Thoracic aorta (tissue), 2 donors: ENCODE data around the gene SEC61A1. TPM values are rescaled to one million over a fixed set of nuclear protein-coding genes. Genes with fewer than 3 reads are reported as not detected.

Source experiments
- ATAC-seq: fragments of 150-250 bp; one replicate; pipeline ENCODE4 v1.8.0; 2017; ENCODE audit warnings: low read depth; ENCODE audit not compliant: insufficient number of reproducible peaks, low FRiP score
- DNase-seq: peaks from one replicate; pipeline ENCODE4 v3.0.0-alpha.2; 2020; ENCODE audit warnings: low spot score
- H3K27ac ChIP-seq, 2 donors: fragments of 200-600 bp; sonication (generic); 1 replicate in 1 of 2; 2 replicates in 1 of 2; pipeline ENCODE4 v1.5.1; 2016; ENCODE audit warnings: mild to moderate bottlenecking in 2 of 2, moderate library complexity in 2 of 2
- H3K27me3 ChIP-seq: fragments of 200-600 bp; sonication (generic); replicated peaks from 2 replicates; pipeline ENCODE4 v1.6.0; 2016; ENCODE audit warnings: mild to moderate bottlenecking; ENCODE audit not compliant: insufficient read depth
- H3K36me3 ChIP-seq: fragments of 200-600 bp; sonication (generic); one replicate; pipeline ENCODE4 v1.5.1; 2016
- H3K4me1 ChIP-seq, 2 donors: fragments of 200-600 bp; sonication (generic); 1 replicate in 1 of 2; 2 replicates in 1 of 2; pipeline versions ENCODE4 v1.5.1 to v1.6.0; 2016; ENCODE audit warnings: low read depth in 2 of 2, mild to moderate bottlenecking in 1 of 2; ENCODE audit not compliant: control insufficient read depth in 1 of 2
- H3K4me3 ChIP-seq: fragments of 200-600 bp; sonication (generic); 2 replicates; pipeline ENCODE4 v1.5.1; 2016; ENCODE audit warnings: mild to moderate bottlenecking
- H3K9me3 ChIP-seq: fragments of 200-600 bp; sonication (generic); 2 replicates; pipeline ENCODE4 v1.5.1; 2016
- CTCF ChIP-seq: fragments of 200-600 bp; sonication (generic); IDR thresholded peaks from one replicate; pipeline ENCODE4 v1.5.1; 2019; ENCODE audit warnings: antibody characterized with exemption
- total RNA-seq, 2 donors: library from RNA; depleted of rRNA; stranded (reverse); fragments of >200 nt; gene quantifications; one replicate each; pipeline versions ENCODE4 v1.1.0 to v1.2.3, GENCODE V29; 2016

SEC61A1 gene
- total RNA-seq, 2 donors from 2014 or later = 149 to 182 TPM

- H3K9me3 ChIP-seq = no peaks in the 10 kb centered on the region
- H3K36me3 ChIP-seq = peaks cover 27% of the 10 kb centered on the region
- no peaks in the 10 kb centered on the region for H3K4me1 ChIP-seq
- DNase-seq (no peak), ATAC-seq (peak; percentile 26)
- no peak overlapping the region for H3K4me3 ChIP-seq
- no peak overlapping the region for H3K27ac ChIP-seq
- peak; percentile 67 for TF ChIP-seq CTCF
- no peaks in the 10 kb centered on the region for H3K27me3 ChIP-seq
Measured at GRCh38 chr3:128095222-128095703, 43.0 kb downstream of the SEC61A1 start.

GRCh38 chr3:128098234-128098633 lies 46.0 kb downstream of the SEC61A1 start:
- ATAC-seq (no peak), DNase-seq (no peak)
- no peaks in the 10 kb centered on the region for H3K27me3 ChIP-seq
- H3K4me3 ChIP-seq = no peak overlapping the region
- H3K9me3 ChIP-seq = no peaks in the 10 kb centered on the region
- H3K27ac ChIP-seq = no peak overlapping the region
- H3K4me1 ChIP-seq = no peaks in the 10 kb centered on the region
- peaks cover 33% of the 10 kb centered on the region for H3K36me3 ChIP-seq
- no peak for TF ChIP-seq CTCF

DNA sequence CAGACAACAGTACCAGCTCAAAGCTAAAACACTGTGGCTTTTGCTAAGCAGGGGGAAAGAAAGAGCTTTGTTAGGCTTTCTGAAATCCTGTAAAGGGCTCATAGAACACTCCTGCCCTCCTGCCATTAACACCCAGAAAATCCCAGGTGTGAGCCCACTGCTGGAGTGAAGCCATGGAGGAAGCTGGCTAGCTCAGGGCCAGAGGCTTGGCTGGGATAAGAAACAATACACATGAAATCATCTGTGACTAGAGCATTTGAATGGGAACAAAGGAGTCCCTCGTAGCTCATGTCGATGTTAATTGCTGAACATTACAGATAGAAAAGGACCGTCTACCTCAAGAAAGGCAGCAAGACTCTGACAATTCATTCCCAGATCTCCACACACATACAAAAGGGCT lies 47.9 kb downstream of the SEC61A1 start:
- H3K4me3 ChIP-seq = no peak overlapping the region
- TF ChIP-seq CTCF = no peak
- ATAC-seq = no peak

DNA sequence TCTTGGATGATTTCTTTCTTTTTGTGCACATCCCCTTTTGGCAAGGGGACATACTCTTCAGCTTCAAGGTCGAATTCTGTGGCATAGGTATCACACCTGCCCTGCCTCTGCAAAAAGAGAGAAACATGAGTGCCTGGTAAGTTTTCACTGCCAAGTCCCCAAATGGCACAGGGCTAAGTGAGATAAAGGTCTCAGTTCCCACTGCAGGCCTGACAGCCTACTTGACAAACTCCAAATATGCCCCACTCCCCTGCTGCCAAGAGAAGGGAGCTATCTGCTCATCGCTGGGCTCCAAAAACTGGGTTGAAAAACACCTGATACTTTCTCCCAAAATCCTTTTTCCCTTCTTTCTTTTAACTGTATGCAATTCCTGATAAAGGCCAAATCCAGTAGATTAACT lies 48.4 kb downstream of the SEC61A1 start:
- peaks cover 33% of the 10 kb centered on the region for H3K36me3 ChIP-seq
- ATAC-seq (no peak), DNase-seq (no peak)
- H3K4me3 ChIP-seq = no peak overlapping the region
- no peaks in the 10 kb centered on the region for H3K27me3 ChIP-seq
- no peak for TF ChIP-seq CTCF
- H3K27ac ChIP-seq = no peak overlapping the region
- no peaks in the 10 kb centered on the region for H3K4me1 ChIP-seq
- H3K9me3 ChIP-seq = no peaks in the 10 kb centered on the region

More for the DNA sequence above, 47.9 kb downstream of the SEC61A1 start:
- Histone ChIP-seq H3K27ac (no peak overlapping the region), H3K9me3 (no peaks in the 10 kb centered on the region), H3K36me3 (peaks cover 33% of the 10 kb centered on the region), H3K27me3 (no peaks in the 10 kb centered on the region), H3K4me1 (no peaks in the 10 kb centered on the region)
- DNase-seq = no peak

GRCh38 chr3:128103136-128103676 lies 51.0 kb downstream of the SEC61A1 start:
- no peak for TF ChIP-seq CTCF

More at GRCh38 chr3:128103136-128103676, 51.0 kb downstream of the SEC61A1 start:
- H3K27me3 ChIP-seq = no peaks in the 10 kb centered on the region
- H3K27ac ChIP-seq = no peak overlapping the region
- peaks cover 23% of the 10 kb centered on the region for H3K36me3 ChIP-seq
- no peak for DNase-seq
- no peaks in the 10 kb centered on the region for H3K9me3 ChIP-seq
- no peaks in the 10 kb centered on the region for H3K4me1 ChIP-seq
- ATAC-seq = no peak
- no peak overlapping the region for H3K4me3 ChIP-seq
